Activated T-cell treated with anti-CD3 and anti-CD28 coated beads, Interleukin-2, amount 50 U/mL, for 1 hour (primary cell): ENCODE results near the gene LBH.

ENCODE experiments used
- DNase-seq: peaks from one replicate; pipeline ENCODE4 v3.0.0-alpha.2; 2020

LBH gene

DNA sequence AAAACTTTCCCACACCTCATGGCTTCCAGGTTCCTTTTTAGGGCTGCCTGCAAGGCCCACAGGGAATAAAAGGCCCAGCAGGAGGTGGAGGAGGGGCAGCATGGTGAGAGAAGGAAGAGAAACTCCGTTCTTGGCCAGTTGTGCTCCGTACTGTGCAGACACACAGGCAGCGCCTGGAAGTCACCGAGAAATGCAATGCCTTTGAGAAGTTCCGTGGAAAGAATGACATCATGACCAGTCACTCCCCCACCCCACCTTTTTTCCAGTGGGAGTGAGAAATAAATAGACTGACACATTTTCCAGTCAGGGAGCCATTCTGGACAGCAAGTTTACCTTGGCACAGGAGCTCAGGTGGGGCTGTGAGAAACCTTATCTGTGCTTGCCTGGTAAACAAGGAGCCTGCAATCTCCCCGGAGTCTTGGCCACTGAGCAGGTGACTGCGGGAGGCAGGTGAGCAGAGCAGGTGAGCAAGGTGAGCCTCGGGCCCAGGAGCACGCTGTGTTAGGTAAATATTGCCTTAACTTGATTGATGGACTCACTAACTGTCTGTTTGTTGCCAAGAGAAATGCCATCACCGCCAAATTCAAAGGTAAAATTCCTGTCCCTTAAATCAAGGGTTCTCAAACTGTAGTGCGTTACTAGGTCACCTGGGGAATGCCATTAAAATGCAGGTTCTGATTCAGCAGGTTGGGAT is 13.5 kb upstream of the LBH start:
- no peak for DNase-seq

- DNase-seq, result no peak
Measured at GRCh38 chr2:30218338-30218713, 13.0 kb upstream of the LBH start.

DNA sequence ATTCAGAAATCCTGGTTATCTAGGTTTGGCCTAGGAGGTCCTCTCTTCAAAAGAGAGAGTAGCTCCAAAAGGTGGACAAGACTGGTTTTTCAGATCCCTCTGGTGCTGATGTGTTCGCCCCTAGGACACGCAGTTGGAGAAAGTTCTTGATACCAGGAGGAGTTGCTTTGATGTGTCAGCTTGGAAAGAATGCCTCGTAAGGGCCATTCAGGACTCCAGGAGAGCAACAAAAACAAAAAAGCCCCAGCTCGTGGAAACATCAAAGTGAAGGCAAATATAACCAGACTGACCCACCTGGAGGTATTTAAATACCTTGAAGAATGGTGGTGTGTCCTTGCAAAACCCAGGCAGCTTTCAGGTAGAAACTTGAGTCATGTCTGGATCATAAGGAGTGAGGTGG is 12.5 kb upstream of the LBH start:
- DNase-seq, result no peak

GRCh38 chr2:30219886-30220875 is 11.2 kb upstream of the LBH start:
- DNase-seq, result no peak

DNA sequence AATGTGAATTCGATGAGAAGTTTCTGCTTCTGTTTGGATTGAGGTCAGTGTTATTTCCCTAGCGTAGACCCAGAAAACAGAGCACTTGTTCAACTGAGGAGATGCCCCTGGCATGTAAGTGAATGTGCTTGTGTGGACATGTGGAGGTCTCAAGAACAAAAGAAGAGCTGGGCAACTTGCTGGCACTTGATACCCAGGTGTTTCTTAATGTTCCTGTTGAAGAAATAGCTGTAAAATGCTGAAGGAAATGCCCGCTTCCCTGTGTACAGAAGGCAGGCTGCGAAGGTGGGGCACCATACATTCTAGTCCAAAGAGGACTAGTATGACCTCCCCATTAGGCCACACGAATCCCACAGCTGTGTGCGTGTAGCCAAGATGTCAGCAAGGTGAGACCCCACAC is 9.8 kb upstream of the LBH start:
- no peak for DNase-seq

- no peak for DNase-seq
Measured at GRCh38 chr2:30222031-30222430, 9.3 kb upstream of the LBH start.

DNA sequence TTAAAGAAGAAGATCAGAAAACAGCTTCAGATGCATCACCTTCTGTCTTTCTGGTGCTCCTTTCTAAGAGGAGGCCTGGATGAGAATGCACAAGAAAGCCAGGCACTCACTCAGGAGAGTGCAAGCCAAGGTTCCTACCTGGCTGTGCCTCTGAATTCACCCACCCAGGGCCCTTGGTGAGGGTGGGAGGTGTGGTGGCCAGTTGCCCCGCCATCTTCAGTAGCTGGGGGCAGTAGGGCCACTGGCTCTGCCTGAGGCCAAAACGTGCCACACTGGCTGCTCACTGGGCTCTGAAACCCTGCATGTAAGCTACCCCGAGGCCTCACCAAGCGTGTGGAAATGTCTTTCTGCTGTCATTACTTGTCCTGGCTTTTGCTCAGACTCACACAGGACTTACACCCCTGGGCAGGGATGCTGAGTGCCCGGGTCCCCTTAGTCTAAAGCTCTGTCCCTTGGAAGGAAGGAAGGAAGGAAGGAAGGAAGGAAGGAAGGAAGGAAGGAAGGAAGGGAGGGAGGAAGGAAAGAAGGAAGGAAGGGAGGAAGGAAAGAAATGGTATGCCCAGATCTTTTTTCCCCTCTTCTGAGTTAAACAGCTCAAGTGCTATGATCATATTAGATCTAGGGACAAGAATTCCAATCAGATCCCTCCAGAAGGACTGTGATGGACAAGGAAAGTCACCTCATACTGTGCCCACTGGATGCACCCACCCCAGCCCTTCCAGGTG is 8.5 kb upstream of the LBH start:
- no peak for DNase-seq

DNA sequence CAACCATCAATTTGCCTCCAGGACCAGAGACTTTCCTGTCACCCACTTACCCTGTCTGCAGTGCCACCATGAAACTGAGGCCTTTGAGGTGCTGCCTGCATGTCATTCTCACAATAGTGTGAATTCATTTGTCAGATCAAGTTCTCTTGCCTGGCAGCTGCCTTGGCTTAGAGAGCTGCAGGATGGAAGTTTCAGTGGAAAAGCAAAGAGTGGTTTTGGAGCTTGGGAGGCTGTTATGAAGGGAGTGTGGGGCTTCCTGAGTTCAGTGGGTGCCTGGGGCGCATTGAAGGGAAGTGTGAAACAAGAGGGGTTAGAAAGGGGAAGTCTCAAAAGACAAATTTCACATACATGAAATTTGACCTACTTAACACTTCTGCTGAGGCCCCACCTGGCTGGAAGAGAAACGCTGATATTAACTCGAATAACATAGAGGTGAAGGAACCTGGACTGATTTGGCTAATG is 7.9 kb upstream of the LBH start:
- no peak for DNase-seq

- DNase-seq, result no peak
Measured at GRCh38 chr2:30224151-30224550, 7.2 kb upstream of the LBH start.

DNA sequence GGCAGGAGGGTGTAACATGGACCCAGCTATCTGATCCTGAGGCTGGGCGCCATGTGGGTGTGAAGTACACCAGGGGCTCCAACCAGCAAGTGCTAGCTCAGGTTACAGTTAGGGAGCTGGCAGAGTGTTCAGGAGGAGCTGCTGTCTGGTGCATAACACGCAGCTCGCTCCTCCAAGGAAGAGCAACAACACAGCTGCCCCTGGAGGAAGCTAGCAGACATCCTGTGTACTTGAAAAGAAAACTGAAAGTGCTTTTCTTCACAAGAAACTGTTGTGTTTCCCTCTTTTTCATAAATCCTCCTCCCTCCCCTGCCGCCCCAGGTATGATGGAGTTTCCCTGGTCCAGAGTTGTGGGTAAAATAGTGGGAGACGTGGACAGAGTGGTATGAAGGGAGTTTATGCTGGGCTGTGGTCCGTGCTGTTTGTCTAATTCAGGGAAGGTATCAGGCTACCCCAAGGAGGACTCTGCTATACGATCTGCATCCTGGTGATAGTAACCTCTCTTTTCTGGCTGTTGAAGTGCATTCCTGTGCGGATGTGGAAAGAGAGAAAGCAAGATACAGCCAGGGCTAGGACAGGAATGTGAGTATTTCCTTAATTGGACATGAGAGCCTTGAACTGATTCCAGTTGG is 6.1 kb upstream of the LBH start:
- DNase-seq, result peak; percentile 52

- DNase-seq, result no peak
Measured at GRCh38 chr2:30226144-30227032, 4.9 kb upstream of the LBH start.

- no peak for DNase-seq
Measured at GRCh38 chr2:30229596-30229995, 1.7 kb upstream of the LBH start.

GRCh38 chr2:30230497-30231211 is 680 bp upstream of the LBH start:
- peak; percentile 52 for DNase-seq

GRCh38 chr2:30231996-30232800 is 864 bp downstream of the LBH start:
- peak; percentile 79 for DNase-seq

- DNase-seq, result peak; percentile 59
Measured at GRCh38 chr2:30232801-30233130, 1.4 kb downstream of the LBH start.

DNA sequence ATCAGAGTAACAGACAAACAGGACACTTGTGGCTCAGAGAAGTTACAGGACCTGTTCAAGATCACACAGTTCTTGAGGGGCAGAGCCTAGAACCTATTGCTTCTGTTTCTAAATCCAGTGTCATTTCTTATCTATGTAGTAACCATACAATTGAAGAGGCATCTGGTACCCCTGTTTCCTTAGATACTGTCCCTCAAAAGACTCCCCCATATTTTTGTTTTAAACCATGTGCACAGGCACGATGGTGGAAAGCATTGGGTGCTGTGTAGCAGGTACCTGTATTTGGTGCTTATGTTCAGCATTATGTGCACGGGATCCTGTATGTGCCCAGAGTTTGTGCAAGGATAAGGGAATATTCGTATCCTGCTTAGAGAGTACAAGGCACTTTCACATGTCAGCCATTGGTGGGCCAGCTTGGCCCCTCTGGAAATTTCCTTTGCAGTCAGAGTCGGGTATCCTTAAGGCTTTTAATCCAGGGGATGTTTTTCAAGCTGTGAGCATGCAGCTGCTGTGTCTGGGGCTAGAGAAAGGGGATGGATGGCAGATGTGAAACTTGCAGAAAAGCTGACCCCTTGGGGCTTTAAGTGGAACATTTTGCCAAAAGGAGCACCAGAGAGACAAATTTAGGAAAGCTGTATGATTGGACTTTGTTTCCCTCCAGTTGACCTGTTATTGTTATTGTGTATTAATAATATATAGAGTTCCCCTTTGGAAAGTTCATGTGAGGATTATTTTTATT is 2.1 kb downstream of the LBH start:
- no peak for DNase-seq

DNA sequence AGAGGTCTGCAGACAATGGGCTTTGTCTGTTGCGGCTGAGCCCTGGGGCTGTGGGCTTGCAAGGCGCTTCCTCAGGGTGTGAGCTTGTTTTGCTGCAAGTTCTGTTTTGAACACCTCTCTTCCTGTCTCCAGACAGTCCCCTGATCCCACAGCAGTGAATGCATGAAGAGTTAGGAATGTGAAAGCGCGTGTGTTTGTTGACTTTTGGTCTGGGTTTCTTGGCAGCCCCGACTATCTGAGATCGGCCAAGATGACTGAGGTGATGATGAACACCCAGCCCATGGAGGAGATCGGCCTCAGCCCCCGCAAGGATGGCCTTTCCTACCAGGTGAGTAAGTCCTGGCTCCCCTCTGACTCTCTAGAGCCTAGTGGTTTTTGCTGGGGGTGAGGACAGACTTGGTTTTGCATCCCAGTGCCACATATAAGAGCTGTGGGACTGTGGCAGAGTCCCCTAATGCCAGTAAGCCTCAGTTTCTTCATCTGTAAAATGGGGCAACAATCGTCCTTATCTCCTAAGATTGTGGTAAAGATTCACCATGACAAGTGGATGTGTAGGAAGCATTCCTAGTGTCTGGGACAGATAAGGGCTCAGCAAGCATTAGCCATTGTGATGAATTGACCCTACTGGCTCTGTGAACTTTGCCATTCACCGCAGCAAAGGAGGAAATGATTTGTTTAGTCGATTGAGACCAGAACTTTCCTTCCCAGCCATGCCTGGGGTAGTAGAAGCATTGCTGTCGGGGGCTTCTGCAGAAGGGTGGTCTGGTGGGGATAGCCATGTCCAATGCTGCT is 3.0 kb downstream of the LBH start:
- DNase-seq, result no peak

DNA sequence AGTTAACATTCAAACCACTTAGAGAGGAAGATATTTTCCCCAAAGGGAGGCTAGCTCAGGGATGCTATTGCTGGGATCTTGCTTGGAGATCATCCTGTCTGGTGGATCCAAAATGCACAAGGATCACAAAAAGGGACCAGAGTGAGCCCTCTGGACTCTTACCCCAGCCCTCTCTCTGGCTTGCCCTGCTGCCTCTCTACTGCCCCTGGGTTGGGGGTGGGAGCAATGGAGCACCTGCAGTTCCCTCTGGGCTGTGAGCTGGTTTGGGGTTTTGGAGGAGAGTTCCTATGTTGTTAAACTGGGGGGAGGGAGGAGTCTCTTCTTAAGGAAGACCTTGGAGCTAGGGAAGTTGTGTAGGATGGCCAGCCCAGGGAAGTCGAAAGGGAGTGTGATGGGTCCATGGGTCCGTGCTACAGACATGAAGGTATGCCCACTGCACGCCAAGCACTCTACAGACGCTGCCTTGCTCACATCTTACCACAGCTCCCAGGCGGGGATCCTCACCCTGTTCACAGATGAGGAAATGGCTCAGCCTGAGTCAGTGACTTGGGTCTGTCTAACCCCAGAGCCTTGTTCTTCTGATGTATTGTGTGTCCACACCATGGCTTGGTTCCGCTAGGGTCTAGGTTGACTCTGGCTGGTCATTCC is 3.8 kb downstream of the LBH start:
- peak; percentile 61 for DNase-seq
